ENCODE data around the gene NCOA1.

Gene NCOA1

GRCh38 chr2:24754985-24755705 is 264.1 kb downstream of the NCOA1 start:
- Histone ChIP-seq H4K12ac (ENCODE audit: low read depth, low read length) (no peak overlapping the region), H3K23ac (ENCODE audit: low read length) (no peak overlapping the region), H2BK5ac (ENCODE audit: low read depth, low read length, poor library complexity) (no peak overlapping the region), H3K9me3 (ENCODE audit: insufficient read depth, low read depth, low read length) (no peaks in the 10 kb centered on the region), H3K27me3 (ENCODE audit: insufficient read depth, low read length) (no peaks in the 10 kb centered on the region), H2AK5ac (ENCODE audit: low read length) (no peak overlapping the region), H2BK120ac (ENCODE audit: insufficient read depth, low read length, poor library complexity) (no peak overlapping the region), H3K79me2 (ENCODE audit: control insufficient read depth, insufficient read depth, low read length, poor library complexity) (no peaks in the 10 kb centered on the region), H2AFZ (ENCODE audit: insufficient read depth, low read length, poor library complexity) (no peak overlapping the region), H3K18ac (ENCODE audit: low read length) (no peak overlapping the region), H4K91ac (ENCODE audit: low read depth, low read length) (no peak overlapping the region), H4K8ac (ENCODE audit: low read depth, low read length) (no peak overlapping the region), H2BK12ac (ENCODE audit: low read length) (no peak overlapping the region), H3K4me1 (ENCODE audit: control insufficient read depth in 1 of 2, insufficient read depth in 2 of 2, low read length in 2 of 2) (no peaks in the 10 kb centered on the region), H3K9ac (ENCODE audit: low read length) (no peak overlapping the region), H3K4me3 (ENCODE audit: low read depth, low read length) (no peak overlapping the region), H3K79me1 (ENCODE audit: low read length) (no peaks in the 10 kb centered on the region), H3K27ac (ENCODE audit: low read depth, low read length) (no peak overlapping the region), H3K14ac (ENCODE audit: low read length) (no peak overlapping the region), H3K4me2 (ENCODE audit: low read length) (no peak overlapping the region), H3K36me3 (ENCODE audit: control insufficient read depth in 1 of 2, insufficient read depth in 2 of 2, low read length in 2 of 2) (peaks cover 2 to 6% of the 10 kb centered on the region in 2 experiments), H3K4ac (ENCODE audit: low read depth, low read length) (no peak overlapping the region)
- DNase-seq, result no peak
- no CpG with 5 or more reads among the region's 3 CpGs for WGBS (ENCODE audit: extremely low coverage, insufficient coverage, insufficient read length)

- no peak for DNase-seq
- H4K91ac ChIP-seq (ENCODE audit: low read depth, low read length), result no peak overlapping the region
- H3K14ac ChIP-seq (ENCODE audit: low read length), result no peak overlapping the region
- no peak overlapping the region for H3K27ac ChIP-seq (ENCODE audit: low read depth, low read length)
- no peaks in the 10 kb centered on the region for H3K79me2 ChIP-seq (ENCODE audit: control insufficient read depth, insufficient read depth, low read length, poor library complexity)
- no peak overlapping the region for H3K4me3 ChIP-seq (ENCODE audit: low read depth, low read length)
- H2AFZ ChIP-seq (ENCODE audit: insufficient read depth, low read length, poor library complexity), result no peak overlapping the region
- no peak overlapping the region for H3K4ac ChIP-seq (ENCODE audit: low read depth, low read length)
- H4K8ac ChIP-seq (ENCODE audit: low read depth, low read length), result no peak overlapping the region
- H3K36me3 ChIP-seq (ENCODE audit: control insufficient read depth in 1 of 2, insufficient read depth in 2 of 2, low read length in 2 of 2), result peaks cover 2 to 6% of the 10 kb centered on the region in 2 experiments
- H4K12ac ChIP-seq (ENCODE audit: low read depth, low read length), result no peak overlapping the region
- H3K79me1 ChIP-seq (ENCODE audit: low read length), result no peaks in the 10 kb centered on the region
- no peak overlapping the region for H2BK5ac ChIP-seq (ENCODE audit: low read depth, low read length, poor library complexity)
- H3K9ac ChIP-seq (ENCODE audit: low read length), result no peak overlapping the region
- no peaks in the 10 kb centered on the region for H3K27me3 ChIP-seq (ENCODE audit: insufficient read depth, low read length)
- H2AK5ac ChIP-seq (ENCODE audit: low read length), result no peak overlapping the region
- no peak overlapping the region for H2BK120ac ChIP-seq (ENCODE audit: insufficient read depth, low read length, poor library complexity)
- no peak overlapping the region for H3K23ac ChIP-seq (ENCODE audit: low read length)
- no peak overlapping the region for H2BK12ac ChIP-seq (ENCODE audit: low read length)
- no peaks in the 10 kb centered on the region for H3K4me1 ChIP-seq (ENCODE audit: control insufficient read depth in 1 of 2, insufficient read depth in 2 of 2, low read length in 2 of 2)
- H3K4me2 ChIP-seq (ENCODE audit: low read length), result no peak overlapping the region
- H3K18ac ChIP-seq (ENCODE audit: low read length), result no peak overlapping the region
- no CpG with 5 or more reads among the region's 1 CpG for WGBS (ENCODE audit: extremely low coverage, insufficient coverage, insufficient read length)
- no peaks in the 10 kb centered on the region for H3K9me3 ChIP-seq (ENCODE audit: insufficient read depth, low read depth, low read length)
Observed at GRCh38 chr2:24756789-24757188, 265.7 kb downstream of the NCOA1 start.

GRCh38 chr2:24761866-24762265 is 270.8 kb downstream of the NCOA1 start:
- no peaks in the 10 kb centered on the region for H3K79me2 ChIP-seq (ENCODE audit: control insufficient read depth, insufficient read depth, low read length, poor library complexity)
- no peak overlapping the region for H2BK120ac ChIP-seq (ENCODE audit: insufficient read depth, low read length, poor library complexity)
- DNase-seq, result no peak
- peaks cover 0 to 5% of the 10 kb centered on the region in 2 experiments for H3K36me3 ChIP-seq (ENCODE audit: control insufficient read depth in 1 of 2, insufficient read depth in 2 of 2, low read length in 2 of 2)
- no peak overlapping the region for H3K27ac ChIP-seq (ENCODE audit: low read depth, low read length)
- no peak overlapping the region for H2BK5ac ChIP-seq (ENCODE audit: low read depth, low read length, poor library complexity)
- H3K4me1 ChIP-seq (ENCODE audit: control insufficient read depth in 1 of 2, insufficient read depth in 2 of 2, low read length in 2 of 2), result peaks cover 0 to 3% of the 10 kb centered on the region in 2 experiments
- H2AFZ ChIP-seq (ENCODE audit: insufficient read depth, low read length, poor library complexity), result no peak overlapping the region
- no peak overlapping the region for H4K91ac ChIP-seq (ENCODE audit: low read depth, low read length)
- no peak overlapping the region for H3K4me2 ChIP-seq (ENCODE audit: low read length)
- no peak overlapping the region for H3K9ac ChIP-seq (ENCODE audit: low read length)
- no peak overlapping the region for H2BK12ac ChIP-seq (ENCODE audit: low read length)
- no peak overlapping the region for H2AK5ac ChIP-seq (ENCODE audit: low read length)
- no peaks in the 10 kb centered on the region for H3K79me1 ChIP-seq (ENCODE audit: low read length)
- no peak overlapping the region for H3K18ac ChIP-seq (ENCODE audit: low read length)
- no peaks in the 10 kb centered on the region for H3K27me3 ChIP-seq (ENCODE audit: insufficient read depth, low read length)
- H3K4ac ChIP-seq (ENCODE audit: low read depth, low read length), result no peak overlapping the region
- H3K9me3 ChIP-seq (ENCODE audit: insufficient read depth, low read depth, low read length), result peaks cover 2% of the 10 kb centered on the region
- H3K14ac ChIP-seq (ENCODE audit: low read length), result no peak overlapping the region
- H3K4me3 ChIP-seq (ENCODE audit: low read depth, low read length), result no peak overlapping the region
- H4K8ac ChIP-seq (ENCODE audit: low read depth, low read length), result no peak overlapping the region
- H4K12ac ChIP-seq (ENCODE audit: low read depth, low read length), result peak overlapping the region; percentile 7
- H3K23ac ChIP-seq (ENCODE audit: low read length), result no peak overlapping the region
- WGBS (ENCODE audit: extremely low coverage, insufficient coverage, insufficient read length), result no CpG with 5 or more reads among the region's 5 CpGs

- Histone ChIP-seq H3K79me1 (ENCODE audit: low read length) (no peaks in the 10 kb centered on the region), H4K12ac (ENCODE audit: low read depth, low read length) (no peak overlapping the region), H3K4me1 (ENCODE audit: control insufficient read depth in 1 of 2, insufficient read depth in 2 of 2, low read length in 2 of 2) (peaks cover 0 to 3% of the 10 kb centered on the region in 2 experiments), H4K8ac (ENCODE audit: low read depth, low read length) (no peak overlapping the region), H3K14ac (ENCODE audit: low read length) (no peak overlapping the region), H3K27me3 (ENCODE audit: insufficient read depth, low read length) (no peaks in the 10 kb centered on the region), H2BK120ac (ENCODE audit: insufficient read depth, low read length, poor library complexity) (no peak overlapping the region), H3K4me2 (ENCODE audit: low read length) (no peak overlapping the region), H2BK12ac (ENCODE audit: low read length) (no peak overlapping the region), H3K9me3 (ENCODE audit: insufficient read depth, low read depth, low read length) (peaks cover 2% of the 10 kb centered on the region), H3K9ac (ENCODE audit: low read length) (no peak overlapping the region), H3K18ac (ENCODE audit: low read length) (no peak overlapping the region), H3K23ac (ENCODE audit: low read length) (no peak overlapping the region), H2BK5ac (ENCODE audit: low read depth, low read length, poor library complexity) (no peak overlapping the region), H2AK5ac (ENCODE audit: low read length) (no peak overlapping the region), H3K4me3 (ENCODE audit: low read depth, low read length) (no peak overlapping the region), H3K36me3 (ENCODE audit: control insufficient read depth in 1 of 2, insufficient read depth in 2 of 2, low read length in 2 of 2) (peaks cover 0 to 5% of the 10 kb centered on the region in 2 experiments), H4K91ac (ENCODE audit: low read depth, low read length) (no peak overlapping the region), H3K27ac (ENCODE audit: low read depth, low read length) (no peak overlapping the region), H2AFZ (ENCODE audit: insufficient read depth, low read length, poor library complexity) (no peak overlapping the region), H3K79me2 (ENCODE audit: control insufficient read depth, insufficient read depth, low read length, poor library complexity) (no peaks in the 10 kb centered on the region), H3K4ac (ENCODE audit: low read depth, low read length) (no peak overlapping the region)
- no peak for DNase-seq
- no CpG with 5 or more reads among the region's 2 CpGs for WGBS (ENCODE audit: extremely low coverage, insufficient coverage, insufficient read length)
Observed at GRCh38 chr2:24762518-24762917, 271.5 kb downstream of the NCOA1 start.
